Measurements from ENCODE around the gene ZNF304.

The ZNF304 gene

DNA sequence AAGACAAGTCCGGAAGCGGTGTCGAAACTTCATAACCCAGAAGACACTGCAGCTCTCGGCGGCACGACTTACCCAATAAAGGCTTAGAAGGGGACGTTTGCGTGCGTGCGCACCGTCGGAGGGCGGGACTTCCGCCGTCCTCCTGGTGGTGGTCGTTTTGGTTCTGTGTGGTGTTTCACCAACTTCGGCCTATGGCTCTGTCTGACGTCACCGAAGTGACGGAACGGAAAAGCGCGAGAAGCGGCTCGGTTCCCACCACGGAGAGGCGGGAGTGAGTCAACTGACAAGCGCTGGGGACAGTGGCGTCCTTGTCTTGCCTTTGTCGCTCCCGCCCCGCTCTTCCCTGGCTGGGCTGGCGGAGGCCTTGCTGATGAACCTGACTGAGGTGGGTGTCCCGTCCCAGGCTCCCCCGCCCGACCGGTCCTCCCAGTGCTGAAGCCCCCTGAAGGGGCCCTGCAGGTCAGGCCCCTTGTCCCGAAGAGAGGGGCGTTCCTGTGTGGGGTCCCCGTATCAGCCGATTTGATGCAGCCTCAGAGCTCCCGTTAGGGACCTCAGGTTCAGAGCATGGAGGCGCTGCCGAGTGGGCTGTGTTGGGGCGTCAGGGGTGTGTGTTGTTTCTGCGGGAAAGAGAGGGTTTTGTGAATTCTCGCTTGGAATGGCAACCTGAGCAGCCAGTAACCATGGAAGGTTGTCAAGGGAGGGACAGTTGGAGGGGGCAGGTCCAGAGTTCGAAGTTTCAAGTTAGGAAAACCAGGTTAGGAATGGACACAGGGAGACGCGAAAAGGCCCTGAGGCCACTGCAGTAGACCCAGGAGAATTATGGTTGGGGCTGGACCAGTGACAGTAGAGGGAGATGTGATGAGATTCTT lies 38.9 kb downstream of the ZNF304 start, which contains the start of gene ZNF548:
Gene ZNF548 (plus strand): TSS at position 125 of the 869 bp plus-strand sequence. CDS start 246 bp downstream, at position 371.
- Histone ChIP-seq H3K36me3 (ENCODE audit: low read depth) (peaks cover 18% of the 10 kb centered on the region), H3K4me1 (ENCODE audit: insufficient read depth, poor library complexity, severe bottlenecking) (peaks cover 11% of the 10 kb centered on the region), H3K9me3 (ENCODE audit: severe bottlenecking) (no peaks in the 10 kb centered on the region), H3K27ac (ENCODE audit: poor library complexity, severe bottlenecking) (peak within 1 kb of the TSS; percentile 32), H3K27me3 (ENCODE audit: insufficient read depth, poor library complexity, severe bottlenecking) (no peaks in the 10 kb centered on the region), H3K4me3 (ENCODE audit: severe bottlenecking) (peak within 1 kb of the TSS; percentile 67)
- DNase-seq (ENCODE audit: low spot score): peak; percentile 95
- peak; percentile 98 for ATAC-seq (ENCODE audit: low read depth)
- TF ChIP-seq CTCF (IDR thresholded peaks at IDR 0.05; ENCODE audit: poor library complexity, severe bottlenecking): peak; percentile 21

- no peaks in the 10 kb centered on the region for H3K9me3 ChIP-seq (ENCODE audit: severe bottlenecking)
- H3K36me3 ChIP-seq (ENCODE audit: low read depth): peaks cover 42% of the 10 kb centered on the region
- no peak overlapping the region for H3K4me3 ChIP-seq (ENCODE audit: severe bottlenecking)
- ATAC-seq (ENCODE audit: low read depth) (no peak), DNase-seq (ENCODE audit: low spot score) (no peak)
- peaks cover 2% of the 10 kb centered on the region for H3K4me1 ChIP-seq (ENCODE audit: insufficient read depth, poor library complexity, severe bottlenecking)
- H3K27me3 ChIP-seq (ENCODE audit: insufficient read depth, poor library complexity, severe bottlenecking): no peaks in the 10 kb centered on the region
- H3K27ac ChIP-seq (ENCODE audit: poor library complexity, severe bottlenecking): no peak overlapping the region
- no peak for TF ChIP-seq CTCF (IDR thresholded peaks at IDR 0.05; ENCODE audit: poor library complexity, severe bottlenecking)
These were observed 44.6 kb downstream of the ZNF304 start for GRCh38 chr19:57395710-57396109.

- Histone ChIP-seq H3K36me3 (ENCODE audit: low read depth) (peaks cover 28% of the 10 kb centered on the region), H3K27ac (ENCODE audit: poor library complexity, severe bottlenecking) (no peak overlapping the region), H3K9me3 (ENCODE audit: severe bottlenecking) (no peaks in the 10 kb centered on the region), H3K4me1 (ENCODE audit: insufficient read depth, poor library complexity, severe bottlenecking) (no peaks in the 10 kb centered on the region), H3K27me3 (ENCODE audit: insufficient read depth, poor library complexity, severe bottlenecking) (no peaks in the 10 kb centered on the region), H3K4me3 (ENCODE audit: severe bottlenecking) (no peak overlapping the region)
- ATAC-seq (ENCODE audit: low read depth): no peak
- no peak for TF ChIP-seq CTCF (IDR thresholded peaks at IDR 0.05; ENCODE audit: poor library complexity, severe bottlenecking)
- no peak for DNase-seq (ENCODE audit: low spot score)
These were observed 47.8 kb downstream of the ZNF304 start for GRCh38 chr19:57398868-57399267.

- no peak for ATAC-seq (ENCODE audit: low read depth)
- H3K9me3 ChIP-seq (ENCODE audit: severe bottlenecking): no peaks in the 10 kb centered on the region
- no peak overlapping the region for H3K4me3 ChIP-seq (ENCODE audit: severe bottlenecking)
- H3K27ac ChIP-seq (ENCODE audit: poor library complexity, severe bottlenecking): no peak overlapping the region
- H3K27me3 ChIP-seq (ENCODE audit: insufficient read depth, poor library complexity, severe bottlenecking): no peaks in the 10 kb centered on the region
- peaks cover 12% of the 10 kb centered on the region for H3K36me3 ChIP-seq (ENCODE audit: low read depth)
- no peaks in the 10 kb centered on the region for H3K4me1 ChIP-seq (ENCODE audit: insufficient read depth, poor library complexity, severe bottlenecking)
- no peak for DNase-seq (ENCODE audit: low spot score)
- no peak for TF ChIP-seq CTCF (IDR thresholded peaks at IDR 0.05; ENCODE audit: poor library complexity, severe bottlenecking)
These were observed 52.9 kb downstream of the ZNF304 start for GRCh38 chr19:57403737-57404563.
